ENCODE data around the gene NUCKS1. TPM values are rescaled to one million over a fixed set of nuclear protein-coding genes. Genes with fewer than 3 reads are reported as not detected.

NUCKS1 gene
- total RNA-seq, 1 donor from 2014 or later: 700 TPM

- Histone ChIP-seq H2AFZ (replicated peaks) (no peak overlapping the region), H3K27ac (no peak overlapping the region), H3K4me3 (no peak overlapping the region), H3K9me3 (ENCODE audit: low read depth) (no peaks in the 10 kb centered on the region), H3K36me3 (no peaks in the 10 kb centered on the region), H4K20me1 (ENCODE audit: low read depth) (no peaks in the 10 kb centered on the region), H3K27me3 (no peaks in the 10 kb centered on the region), H3K4me1 (peaks cover 33% of the 10 kb centered on the region), H3K79me2 (ENCODE audit: low read depth) (no peaks in the 10 kb centered on the region), H3F3A (ENCODE audit: low read depth) (peaks cover 28% of the 10 kb centered on the region), H3K9ac (no peak overlapping the region), H3K4me2 (no peak overlapping the region)
- Mint-ChIP-seq H3K4me1 (peaks cover 46% of the 10 kb centered on the region), H3K27me3 (ENCODE audit: insufficient read depth, low read depth) (peaks cover 7% of the 10 kb centered on the region), H3K9me3 (no peaks in the 10 kb centered on the region), H3K36me3 (peaks cover 20% of the 10 kb centered on the region), H3K27ac (no peak overlapping the region), H3K4me3 (no peak overlapping the region)
- TF ChIP-seq EZH2phosphoT487 (IDR thresholded peaks at IDR 0.05): no peak
- no peak for TF ChIP-seq CTCF (IDR thresholded peaks at IDR 0.05)
- no peak for TF ChIP-seq EZH2 (IDR thresholded peaks at IDR 0.05)
- no peak for DNase-seq (ENCODE audit: low spot score)
Observed at GRCh38 chr1:205699416-205699815, 50.6 kb downstream of the NUCKS1 start.

- no peaks in the 10 kb centered on the region for H3K79me2 ChIP-seq (ENCODE audit: low read depth)
- H3K27me3 ChIP-seq: no peaks in the 10 kb centered on the region
- H3K9ac ChIP-seq: no peak overlapping the region
- H3F3A ChIP-seq (ENCODE audit: low read depth): peaks cover 28% of the 10 kb centered on the region
- H3K4me1 ChIP-seq: peaks cover 35% of the 10 kb centered on the region
- no peaks in the 10 kb centered on the region for H3K9me3 Mint-ChIP-seq
- H3K4me2 ChIP-seq: no peak overlapping the region
- H2AFZ ChIP-seq (replicated peaks): no peak overlapping the region
- no peak overlapping the region for H3K4me3 ChIP-seq
- H3K36me3 ChIP-seq: no peaks in the 10 kb centered on the region
- peaks cover 20% of the 10 kb centered on the region for H3K36me3 Mint-ChIP-seq
- H4K20me1 ChIP-seq (ENCODE audit: low read depth): no peaks in the 10 kb centered on the region
- H3K27ac Mint-ChIP-seq: no peak overlapping the region
- peaks cover 51% of the 10 kb centered on the region for H3K4me1 Mint-ChIP-seq
- H3K27ac ChIP-seq: no peak overlapping the region
- no peak for DNase-seq (ENCODE audit: low spot score)
- H3K27me3 Mint-ChIP-seq (ENCODE audit: insufficient read depth, low read depth): peaks cover 7% of the 10 kb centered on the region
- H3K9me3 ChIP-seq (ENCODE audit: low read depth): no peaks in the 10 kb centered on the region
- no peak overlapping the region for H3K4me3 Mint-ChIP-seq
- TF ChIP-seq EZH2phosphoT487 (IDR thresholded peaks at IDR 0.05) (no peak), CTCF (IDR thresholded peaks at IDR 0.05) (no peak), EZH2 (IDR thresholded peaks at IDR 0.05) (no peak)
Observed at GRCh38 chr1:205698921-205699320, 51.1 kb downstream of the NUCKS1 start.

GRCh38 chr1:205693421-205693991, 56.5 kb downstream of the NUCKS1 start:
- H3K27ac ChIP-seq: no peak overlapping the region
- no peak overlapping the region for H3K4me3 ChIP-seq
- DNase-seq (ENCODE audit: low spot score): no peak
- H2AFZ ChIP-seq (replicated peaks): no peak overlapping the region
- H3K27me3 Mint-ChIP-seq (ENCODE audit: insufficient read depth, low read depth): peaks cover 11% of the 10 kb centered on the region
- H3K9me3 Mint-ChIP-seq: no peaks in the 10 kb centered on the region
- H3K79me2 ChIP-seq (ENCODE audit: low read depth): no peaks in the 10 kb centered on the region
- H3K36me3 ChIP-seq: no peaks in the 10 kb centered on the region
- peak overlapping the region; percentile 44 for H3K4me2 ChIP-seq
- peaks cover 12% of the 10 kb centered on the region for H4K20me1 ChIP-seq (ENCODE audit: low read depth)
- H3F3A ChIP-seq (ENCODE audit: low read depth): peaks cover 29% of the 10 kb centered on the region
- peaks cover 78% of the 10 kb centered on the region for H3K4me1 Mint-ChIP-seq
- no peaks in the 10 kb centered on the region for H3K9me3 ChIP-seq (ENCODE audit: low read depth)
- H3K27ac Mint-ChIP-seq: peak overlapping the region; percentile 82
- no peak overlapping the region for H3K4me3 Mint-ChIP-seq
- no peak overlapping the region for H3K9ac ChIP-seq
- TF ChIP-seq EZH2 (IDR thresholded peaks at IDR 0.05) (no peak), EZH2phosphoT487 (IDR thresholded peaks at IDR 0.05) (no peak), CTCF (IDR thresholded peaks at IDR 0.05) (no peak)
- H3K4me1 ChIP-seq: peaks cover 35% of the 10 kb centered on the region
- no peaks in the 10 kb centered on the region for H3K36me3 Mint-ChIP-seq
- no peaks in the 10 kb centered on the region for H3K27me3 ChIP-seq
